SK-N-SH (cell line): ENCODE results near the gene BAD. TPM values are rescaled to one million over a fixed set of nuclear protein-coding genes. Genes with fewer than 3 reads are reported as not detected.

Experiments used
- CTCF ChIA-PET: fragments of 300-600, 350-600 bp; formaldehyde crosslinking; extraction: SDS; loops from one replicate; lab custom pipeline; 2021; lab: Yijun Ruan, JAX
- POLR2A ChIA-PET: fragments of 350-600 bp; sonication (Branson Sonifier 250); formaldehyde crosslinking; extraction: SDS; loops from one replicate; lab custom pipeline; 2020; ENCODE audit warnings: antibody characterized with exemption, inconsistent platforms; lab: Yijun Ruan, JAX
- DNase-seq: peaks from one replicate; pipeline ENCODE4 v3.0.0; 2012
- H2AFZ ChIP-seq: fragments of 200-600 bp; sonication (generic); 2 replicates; pipeline ENCODE4 v1.8.1; 2016; ENCODE audit warnings: antibody characterized with exemption, mild to moderate bottlenecking, low read depth
- H3F3A ChIP-seq: fragments of 200-600 bp; sonication (generic); replicated peaks from 2 replicates; pipeline ENCODE3; 2016; ENCODE audit warnings: antibody characterized with exemption, mild to moderate bottlenecking; ENCODE audit not compliant: insufficient read depth
- H3K27ac ChIP-seq, 2 experiments: fragments of 200-500 bp in 1 of 2; fragments of 200-600 bp in 1 of 2; sonication (Bioruptor generic) in 1 of 2; sonication (generic), shearing (Covaris generic) in 1 of 2; 2 replicates each; pipeline versions ENCODE4 v1.5.1 to v1.6.1; 2014 to 2016; ENCODE audit warnings: low read depth in 2 of 2, inconsistent platforms in 1 of 2, low read length in 1 of 2, mild to moderate bottlenecking in 1 of 2, mixed read lengths in 1 of 2
- H3K27me3 ChIP-seq: fragments of 200-600 bp; sonication (generic), shearing (Covaris generic); 2 replicates; pipeline ENCODE4 v1.6.1; 2016; ENCODE audit warnings: mixed run types; ENCODE audit not compliant: insufficient read depth
- H3K36me3 ChIP-seq, 2 experiments: fragments of 200-500 bp in 1 of 2; fragments of 200-600 bp in 1 of 2; sonication (Bioruptor generic) in 1 of 2; sonication (generic) in 1 of 2; replicated peaks in 1 of 2; 2 replicates each; pipeline versions ENCODE3 to v1.5.1; 2014 to 2016; ENCODE audit warnings: low read length in 1 of 2, mild to moderate bottlenecking in 1 of 2; ENCODE audit not compliant: insufficient read depth in 2 of 2, control insufficient read depth in 1 of 2
- H3K4me1 ChIP-seq, 2 experiments: fragments of 200-500 bp in 1 of 2; fragments of 200-600 bp in 1 of 2; sonication (Bioruptor generic) in 1 of 2; sonication (generic), shearing (Covaris generic) in 1 of 2; 2 replicates each; pipeline versions ENCODE4 v1.5.1 to v1.6.1; 2014 to 2016; ENCODE audit warnings: low read depth in 1 of 2, low read length in 1 of 2, mixed run types in 1 of 2; ENCODE audit not compliant: insufficient read depth in 2 of 2, control insufficient read depth in 1 of 2
- H3K4me2 ChIP-seq: fragments of 200-600 bp; sonication (generic), shearing (Covaris generic); 2 replicates; pipeline ENCODE4 v1.6.1; 2017; ENCODE audit warnings: mixed run types
- H3K4me3 ChIP-seq, 2 experiments: fragments of 200-500 bp in 1 of 2; fragments of 200-600 bp in 1 of 2; sonication (Bioruptor generic) in 1 of 2; sonication (generic), shearing (Covaris generic) in 1 of 2; 2 replicates each; pipeline versions ENCODE4 v1.5.1 to v1.8.1; 2014 to 2016; ENCODE audit warnings: low read depth in 2 of 2, inconsistent platforms in 1 of 2, low read length in 1 of 2, mild to moderate bottlenecking in 1 of 2, mixed read lengths in 1 of 2, moderate library complexity in 1 of 2
- H3K79me2 ChIP-seq: fragments of 200-600 bp; sonication (generic); 2 replicates; pipeline ENCODE4 v1.8.1; 2017; ENCODE audit warnings: mild to moderate bottlenecking; ENCODE audit not compliant: insufficient read depth
- H3K9ac ChIP-seq: fragments of 200-600 bp; sonication (generic); 2 replicates; pipeline ENCODE4 v1.6.1; 2017; ENCODE audit warnings: mixed run types
- H3K9me2 ChIP-seq: fragments of 200-600 bp; sonication (generic); 2 replicates; pipeline ENCODE4 v1.6.1; 2017; ENCODE audit warnings: mixed run types
- H3K9me3 ChIP-seq: fragments of 200-600 bp; sonication (generic); 2 replicates; pipeline ENCODE4 v1.6.1; 2017; ENCODE audit warnings: mixed run types, mild to moderate bottlenecking, moderate library complexity
- H4K20me1 ChIP-seq: fragments of 200-600 bp; sonication (generic); 2 replicates; pipeline ENCODE4 v1.6.1; 2017; ENCODE audit warnings: mild to moderate bottlenecking, mixed run types; ENCODE audit not compliant: insufficient read depth
- CHD2 ChIP-seq: fragments of 150-350 bp; IDR thresholded peaks from 2 replicates; pipeline ENCODE4 v1.6.1; 2018; ENCODE audit warnings: low read length; ENCODE audit not compliant: partially characterized antibody
- CTCF ChIP-seq: fragments of 200-600 bp; sonication (generic); IDR thresholded peaks from 2 replicates; pipeline ENCODE4 v1.6.1; 2017; ENCODE audit warnings: antibody characterized with exemption, mild to moderate bottlenecking, moderate library complexity
- EP300 ChIP-seq, 2 experiments: IDR thresholded peaks; 2 replicates each; pipeline versions ENCODE4 v1.4.0 to v1.6.1; 2012; ENCODE audit warnings: borderline replicate concordance in 1 of 2, low read depth in 1 of 2, low read length in 1 of 2
- EZH2phosphoT487 ChIP-seq: fragments of 200-600 bp; sonication (generic); IDR thresholded peaks from 2 replicates; pipeline ENCODE4 v1.6.1; 2017; ENCODE audit warnings: low read depth, mixed run types, mild to moderate bottlenecking, antibody characterized with exemption, moderate library complexity, borderline replicate concordance
- FOSL2 ChIP-seq: IDR thresholded peaks from 2 replicates; pipeline ENCODE4 v1.4.0; 2012; ENCODE audit warnings: low read depth, mild to moderate bottlenecking, moderate library complexity, borderline replicate concordance
- FOXM1 ChIP-seq: IDR thresholded peaks from 2 replicates; pipeline ENCODE4 v1.4.0; 2012; ENCODE audit warnings: low read depth, mild to moderate bottlenecking
- JUND ChIP-seq: IDR thresholded peaks from 2 replicates; pipeline ENCODE4 v1.4.0; 2012
- MAX ChIP-seq: IDR thresholded peaks from 2 replicates; pipeline ENCODE4 v1.4.0; 2012; ENCODE audit warnings: low read depth
- MEF2A ChIP-seq: IDR thresholded peaks from 2 replicates; pipeline ENCODE4 v1.4.0; 2012; ENCODE audit warnings: low read depth, borderline replicate concordance
- RAD21 ChIP-seq: IDR thresholded peaks from 2 replicates; pipeline ENCODE4 v1.6.1; 2012; ENCODE audit warnings: mild to moderate bottlenecking, low read length
- REST ChIP-seq: IDR thresholded peaks from 2 replicates; pipeline ENCODE4 v1.6.1; 2012; ENCODE audit warnings: mild to moderate bottlenecking, low read depth, low read length, moderate library complexity
- TAF1 ChIP-seq: IDR thresholded peaks from 2 replicates; pipeline ENCODE4 v1.6.1; 2012; ENCODE audit warnings: low read depth, mild to moderate bottlenecking, low read length, moderate library complexity, borderline replicate concordance
- TCF12 ChIP-seq: IDR thresholded peaks from 2 replicates; pipeline ENCODE4 v1.4.0; 2012
- TEAD4 ChIP-seq: IDR thresholded peaks from 2 replicates; pipeline ENCODE4 v1.4.0; 2012; ENCODE audit warnings: mild to moderate bottlenecking, borderline replicate concordance; ENCODE audit not compliant: insufficient read depth
- USF1 ChIP-seq: IDR thresholded peaks from 2 replicates; pipeline ENCODE4 v1.4.0; 2012; ENCODE audit warnings: low read depth, borderline replicate concordance
- USF2 ChIP-seq: fragments of 150-350 bp; IDR thresholded peaks from 2 replicates; pipeline ENCODE4 v1.6.1; 2017; ENCODE audit warnings: antibody characterized with exemption, low read length, low read depth, borderline replicate concordance
- YY1 ChIP-seq: IDR thresholded peaks from 2 replicates; pipeline ENCODE4 v1.4.0; 2012; ENCODE audit warnings: low read depth, mild to moderate bottlenecking
- WGBS: methylation state at CpG from one replicate; pipeline ENCODE4 v1.1.6; 2017; ENCODE audit warnings: low lambda C conversion rate; 5-methylcytosine and 5-hydroxymethylcytosine counted together
- polyA plus RNA-seq, 3 experiments: library from polyadenylated mRNA; depleted of rRNA; stranded (reverse); fragments of >200 nt; gene quantifications; 2 replicates each; pipeline ENCODE4 v1.2.3, GENCODE V29; 2012

The BAD gene
- polyA plus RNA-seq, 1 of the 3 experiments (the other 2 are of a cell fraction): 80.9 TPM

- peak; percentile 66 for TF ChIP-seq TAF1
- TF ChIP-seq MEF2A: no peak
- TF ChIP-seq CTCF: no peak
- TF ChIP-seq TCF12: no peak
Observed at GRCh38 chr11:64241491-64242374, 42.7 kb downstream of the BAD start (continued).

GRCh38 chr11:64241241-64241490, 43.3 kb downstream of the BAD start:
- Histone ChIP-seq H3K9me3 (no peaks in the 10 kb centered on the region), H3K36me3 (peaks cover 10 to 32% of the 10 kb centered on the region in 2 experiments), H3K27ac (peak overlapping the region; percentile 94 to 98), H3K4me2 (peak overlapping the region; percentile 93), H4K20me1 (no peaks in the 10 kb centered on the region), H2AFZ (peak overlapping the region; percentile 63; the same call in 1 of the 2 replicates), H3K79me2 (peaks cover 46% of the 10 kb centered on the region), H3K4me3 (peak overlapping the region; percentile 64 to 92), H3K9me2 (no peaks in the 10 kb centered on the region), H3F3A (peaks cover 28% of the 10 kb centered on the region), H3K9ac (peak overlapping the region; percentile 83), H3K27me3 (no peaks in the 10 kb centered on the region), H3K4me1 (peaks cover 15 to 38% of the 10 kb centered on the region in 2 experiments; a peak in 2 of 4 replicates)
- 4% methylated on average over 15 of the region's 24 CpGs for WGBS
- no peak for DNase-seq
- ChIA-PET POLR2A (interaction anchor here (0.6 to 12.4 kb wide), 11 partner anchors 8 to 152 kb away, joined by 3 to 112 read pairs (median 4); partner anchors contain the start of genes BAD, DNAJC4, ESRRA and GPR137), CTCF (interaction anchor here (0.6 to 3.3 kb wide), 2 partner anchors 10 to 89 kb away, joined by 3 to 17 read pairs; partner anchors contain the start of gene PLCB3)
- TF ChIP-seq TAF1: no peak
- no peak for TF ChIP-seq CHD2
- no peak for TF ChIP-seq YY1
- no peak for TF ChIP-seq CTCF
- TF ChIP-seq EP300 (IDR thresholded peaks at IDR 0.05; ENCODE audit: borderline replicate concordance in 1 of 2, low read depth in 1 of 2, low read length in 1 of 2): no peak
- TF ChIP-seq USF1: no peak
- TF ChIP-seq USF2: no peak
- TF ChIP-seq JUND: no peak
- no peak for TF ChIP-seq MEF2A
- no peak for TF ChIP-seq TEAD4
- TF ChIP-seq MAX: no peak
- no peak for TF ChIP-seq EZH2phosphoT487
- no peak for TF ChIP-seq FOSL2
- TF ChIP-seq REST: no peak
- no peak for TF ChIP-seq FOXM1
- TF ChIP-seq RAD21: no peak
- TF ChIP-seq, all 33 proteins: peak for 0
